ENCODE results near the gene ACTRT2. TPM values are rescaled to one million over a fixed set of nuclear protein-coding genes. Genes with fewer than 3 reads are reported as not detected.
A peak's percentile ranks its signal among the peaks of the same experiment; 100 is the strongest.

The ACTRT2 gene
- total and polyA plus RNA-seq, 11 donors = not detected

GRCh38 chr1:3061981-3062615 is 40.8 kb downstream of the ACTRT2 start:
- Histone ChIP-seq H3K36me3 (peaks cover 0 to 5% (median 0%) of the 10 kb centered on the region in 9 donors), H3K27ac (no peak overlapping the region), H3K4me1 (peaks cover 0 to 43% (median 8%) of the 10 kb centered on the region in 12 donors), H3K27me3 (peaks cover 10 to 54% (median 32%) of the 10 kb centered on the region in 9 donors), H3K9me3 (no peaks in the 10 kb centered on the region), H3K4me3 (no peak overlapping the region)
- intact Hi-C loops (cut with DNase I) = loop anchor here in 3 of 10 donors (5.0 to 10.0 kb wide), 3 partner anchors 333 to 370 kb away; no protein-coding TSS in a partner anchor
- 41 to 60% (median 53%) methylated on average over 11 to 21 of the region's 21 CpGs for WGBS, 4 donors
- peak in 1 of 5 donors; percentile 37 for DNase-seq
- ATAC-seq = no peak
- TF ChIP-seq POLR2A (IDR thresholded peaks at IDR 0.05) = no peak
- TF ChIP-seq, protein P1, sequence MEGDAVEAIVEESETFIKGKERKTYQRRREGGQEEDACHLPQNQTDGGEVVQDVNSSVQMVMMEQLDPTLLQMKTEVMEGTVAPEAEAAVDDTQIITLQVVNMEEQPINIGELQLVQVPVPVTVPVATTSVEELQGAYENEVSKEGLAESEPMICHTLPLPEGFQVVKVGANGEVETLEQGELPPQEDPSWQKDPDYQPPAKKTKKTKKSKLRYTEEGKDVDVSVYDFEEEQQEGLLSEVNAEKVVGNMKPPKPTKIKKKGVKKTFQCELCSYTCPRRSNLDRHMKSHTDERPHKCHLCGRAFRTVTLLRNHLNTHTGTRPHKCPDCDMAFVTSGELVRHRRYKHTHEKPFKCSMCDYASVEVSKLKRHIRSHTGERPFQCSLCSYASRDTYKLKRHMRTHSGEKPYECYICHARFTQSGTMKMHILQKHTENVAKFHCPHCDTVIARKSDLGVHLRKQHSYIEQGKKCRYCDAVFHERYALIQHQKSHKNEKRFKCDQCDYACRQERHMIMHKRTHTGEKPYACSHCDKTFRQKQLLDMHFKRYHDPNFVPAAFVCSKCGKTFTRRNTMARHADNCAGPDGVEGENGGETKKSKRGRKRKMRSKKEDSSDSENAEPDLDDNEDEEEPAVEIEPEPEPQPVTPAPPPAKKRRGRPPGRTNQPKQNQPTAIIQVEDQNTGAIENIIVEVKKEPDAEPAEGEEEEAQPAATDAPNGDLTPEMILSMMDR (IDR thresholded peaks at IDR 0.05) = no peak

GRCh38 chr1:3062616-3063378 is 41.5 kb downstream of the ACTRT2 start:
- DNase-seq (peak in 1 of 5 donors; percentile 60), ATAC-seq (no peak)
- H3K4me1 ChIP-seq = peaks cover 0 to 50% (median 10%) of the 10 kb centered on the region in 12 donors
- no peaks in the 10 kb centered on the region for H3K9me3 ChIP-seq
- peaks cover 0 to 5% (median 0%) of the 10 kb centered on the region in 9 donors for H3K36me3 ChIP-seq
- H3K27me3 ChIP-seq = peaks cover 10 to 61% (median 37%) of the 10 kb centered on the region in 9 donors
- intact Hi-C loops (cut with DNase I) = loop anchor here in 3 of 10 donors (5.0 to 10.0 kb wide), 3 partner anchors 332 to 370 kb away; no protein-coding TSS in a partner anchor
- H3K4me3 ChIP-seq = peak overlapping the region in 5 of 12 donors; percentile 23 to 43 (median 34)
- TF ChIP-seq POLR2A (IDR thresholded peaks at IDR 0.05) = no peak
- TF ChIP-seq, protein P1 (IDR thresholded peaks at IDR 0.05) = no peak
- no peak overlapping the region for H3K27ac ChIP-seq
- 25 to 55% (median 42%) methylated on average over 16 to 50 of the region's 50 CpGs for WGBS, 4 donors

GRCh38 chr1:3063379-3064295 is 42.4 kb downstream of the ACTRT2 start:
- peaks cover 0 to 59% (median 14%) of the 10 kb centered on the region in 12 donors for H3K4me1 ChIP-seq
- DNase-seq = peak in 1 of 5 donors; percentile 61
- peaks cover 0 to 5% (median 0%) of the 10 kb centered on the region in 9 donors for H3K36me3 ChIP-seq
- no peak for TF ChIP-seq POLR2A (IDR thresholded peaks at IDR 0.05)
- TF ChIP-seq, protein P1 (IDR thresholded peaks at IDR 0.05) = no peak
- intact Hi-C loops (cut with DNase I) = loop anchor here in 5 of 10 donors (2.0 to 10.0 kb wide), 5 partner anchors 51 to 369 kb away; no protein-coding TSS in a partner anchor
- peak overlapping the region in 7 of 12 donors; percentile 6 to 43 (median 28) for H3K4me3 ChIP-seq
- no peak overlapping the region for H3K27ac ChIP-seq
- 32 to 51% (median 45%) methylated on average over 36 to 91 of the region's 91 CpGs for WGBS, 4 donors
- H3K9me3 ChIP-seq = no peaks in the 10 kb centered on the region
- H3K27me3 ChIP-seq = peaks cover 10 to 67% (median 45%) of the 10 kb centered on the region in 9 donors
- ATAC-seq = no peak
